Smooth muscle cell (in vitro differentiated cells): Measurements from ENCODE around the gene CYP1A1. TPM values are rescaled to one million over a fixed set of nuclear protein-coding genes. Genes with fewer than 3 reads are reported as not detected.

Source experiments
- DNase-seq: peaks from one replicate; lab custom pipeline; 2025; ENCODE audit not compliant: unreplicated experiment; lab: John Stamatoyannopoulos, UW
- H2AFZ ChIP-seq: fragments of 200-600 bp; sonication (generic); 2 replicates; pipeline ENCODE4 v1.6.0; 2016; ENCODE audit warnings: antibody characterized with exemption, low read depth, mild to moderate bottlenecking
- H3F3A ChIP-seq: fragments of 200-600 bp; sonication (generic); 2 replicates; pipeline ENCODE4 v1.6.0; 2017; ENCODE audit warnings: antibody characterized with exemption, low read depth
- H3K27ac ChIP-seq: fragments of 200-600 bp; sonication (generic); 2 replicates; pipeline ENCODE4 v1.5.1; 2016; ENCODE audit warnings: low read depth, mild to moderate bottlenecking
- H3K27me3 ChIP-seq: fragments of 200-600 bp; sonication (generic); 2 replicates; pipeline ENCODE4 v1.6.1; 2016; ENCODE audit warnings: low read depth, mild to moderate bottlenecking
- H3K36me3 ChIP-seq: fragments of 200-600 bp; sonication (generic); 2 replicates; pipeline ENCODE4 v1.5.1; 2016; ENCODE audit warnings: low read depth
- H3K4me1 ChIP-seq: fragments of 200-600 bp; sonication (generic); 2 replicates; pipeline ENCODE4 v1.5.1; 2016; ENCODE audit warnings: low read depth
- H3K4me2 ChIP-seq: fragments of 200-600 bp; sonication (generic); 2 replicates; pipeline ENCODE4 v1.6.0; 2016; ENCODE audit warnings: mild to moderate bottlenecking
- H3K4me3 ChIP-seq: fragments of 200-600 bp; sonication (generic); 2 replicates; pipeline ENCODE4 v1.5.1; 2016; ENCODE audit warnings: mild to moderate bottlenecking
- H3K79me2 ChIP-seq: fragments of 200-600 bp; sonication (generic); 2 replicates; pipeline ENCODE4 v1.6.0; 2016; ENCODE audit warnings: low read depth, mild to moderate bottlenecking
- H3K9ac ChIP-seq: fragments of 200-600 bp; sonication (generic); 2 replicates; pipeline ENCODE4 v1.6.0; 2016; ENCODE audit warnings: low read depth
- H3K9me3 ChIP-seq: fragments of 200-600 bp; sonication (generic); replicated peaks from 2 replicates; pipeline ENCODE4 v1.5.1; 2016; ENCODE audit warnings: low read depth
- H4K20me1 ChIP-seq: fragments of 200-600 bp; sonication (generic); 2 replicates; pipeline ENCODE4 v1.6.0; 2016; ENCODE audit warnings: low read depth
- CTCF ChIP-seq: fragments of 200-600 bp; sonication (generic); IDR thresholded peaks from 2 replicates; pipeline ENCODE4 v1.5.1; 2017; ENCODE audit warnings: borderline replicate concordance, mild to moderate bottlenecking, antibody characterized with exemption; ENCODE audit not compliant: insufficient read depth, poor library complexity, severe bottlenecking
- WGBS: methylation state at CpG from one replicate; pipeline ENCODE4 v1.1.7; 2016; ENCODE audit warnings: low lambda C conversion rate; 5-methylcytosine and 5-hydroxymethylcytosine counted together
- polyA plus RNA-seq: library from polyadenylated mRNA; unstranded; fragments of >200 nt; fragmentation: Nextera tagmentation; extraction: Ambion mirVana; gene quantifications from 2 replicates; pipeline ENCODE4 v1.2.1, GENCODE V29; 2016
- total RNA-seq: library from RNA; depleted of rRNA; stranded (reverse); fragments of >200 nt; gene quantifications from 2 replicates; pipeline ENCODE4 v1.2.3, GENCODE V29; 2014

CYP1A1 gene
- total and polyA plus RNA-seq, 2 experiments from 2014 or later: 0.13 to 1.9 TPM

GRCh38 chr15:74709011-74709410 is 16.3 kb downstream of the CYP1A1 start:
- peaks cover 44% of the 10 kb centered on the region for H3K27me3 ChIP-seq
- 48% methylated on average over 1 of the region's 1 CpG for WGBS
- no peaks in the 10 kb centered on the region for H3K36me3 ChIP-seq
- H3K9me3 ChIP-seq: no peaks in the 10 kb centered on the region
- DNase-seq: no peak
- H3K27ac ChIP-seq: no peak overlapping the region
- no peaks in the 10 kb centered on the region for H4K20me1 ChIP-seq
- TF ChIP-seq CTCF: no peak
- H3F3A ChIP-seq: no peaks in the 10 kb centered on the region
- no peak overlapping the region for H3K4me2 ChIP-seq
- no peaks in the 10 kb centered on the region for H3K4me1 ChIP-seq
- no peak overlapping the region for H3K9ac ChIP-seq
- no peak overlapping the region for H2AFZ ChIP-seq
- no peak overlapping the region for H3K4me3 ChIP-seq
- H3K79me2 ChIP-seq: no peaks in the 10 kb centered on the region

DNA sequence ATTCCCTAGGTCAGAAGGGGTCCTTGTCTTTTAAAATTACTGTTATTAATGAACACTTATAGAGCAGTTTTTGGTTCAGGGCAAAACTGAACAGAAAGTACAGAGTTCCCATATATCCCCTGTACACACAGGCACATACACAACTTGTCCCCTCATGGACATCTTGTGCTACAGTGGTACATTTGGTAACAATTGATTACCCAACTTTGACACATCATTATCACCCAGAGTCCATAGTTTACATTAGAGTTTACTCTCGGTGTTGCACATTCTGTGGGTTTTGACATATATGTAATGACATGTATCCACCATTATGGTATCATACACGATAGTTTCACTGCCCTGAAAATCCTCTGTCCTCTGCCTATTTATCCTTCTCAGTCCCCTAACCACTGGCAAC is 28.5 kb downstream of the CYP1A1 start:
- Histone ChIP-seq H3K4me3 (peak overlapping the region; percentile 80), H3K9ac (peak overlapping the region; percentile 97), H3F3A (no peaks in the 10 kb centered on the region), H3K27me3 (peaks cover 15% of the 10 kb centered on the region), H3K4me2 (peak overlapping the region; percentile 97), H4K20me1 (peaks cover 6% of the 10 kb centered on the region), H3K36me3 (no peaks in the 10 kb centered on the region), H3K9me3 (no peaks in the 10 kb centered on the region), H3K27ac (no peak overlapping the region), H3K4me1 (peaks cover 7% of the 10 kb centered on the region), H2AFZ (peak overlapping the region; percentile 96), H3K79me2 (peaks cover 47% of the 10 kb centered on the region)
- no peak for TF ChIP-seq CTCF
- no peak for DNase-seq
- 85% methylated on average over 2 of the region's 2 CpGs for WGBS

DNA sequence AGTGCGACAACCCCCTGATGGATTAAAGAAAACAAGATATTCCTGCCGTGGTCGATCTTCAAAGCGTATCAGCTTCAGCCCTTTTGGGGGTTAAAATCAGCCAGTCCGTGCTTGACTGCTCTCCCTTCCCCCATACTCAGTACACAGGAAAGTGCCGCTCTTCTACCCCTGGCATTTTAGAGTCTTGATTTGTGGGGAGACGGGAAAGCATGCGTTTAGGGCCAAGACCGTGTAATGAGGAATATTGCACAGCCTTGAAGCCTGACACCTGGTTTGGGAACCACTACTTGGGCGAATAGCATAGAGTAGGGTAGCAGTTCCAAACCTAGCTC is 29.0 kb downstream of the CYP1A1 start:
- H3K4me2 ChIP-seq: peak overlapping the region; percentile 97
- H3K9me3 ChIP-seq: no peaks in the 10 kb centered on the region
- TF ChIP-seq CTCF: no peak
- H3K4me3 ChIP-seq: peak overlapping the region; percentile 80
- H3K36me3 ChIP-seq: no peaks in the 10 kb centered on the region
- H3K9ac ChIP-seq: peak overlapping the region; percentile 97
- peak overlapping the region; percentile 76 for H3K27ac ChIP-seq
- H3F3A ChIP-seq: no peaks in the 10 kb centered on the region
- WGBS: 11% methylated on average over 10 of the region's 10 CpGs
- peaks cover 10% of the 10 kb centered on the region for H3K27me3 ChIP-seq
- peak overlapping the region; percentile 96 for H2AFZ ChIP-seq
- peaks cover 7% of the 10 kb centered on the region for H3K4me1 ChIP-seq
- peaks cover 9% of the 10 kb centered on the region for H4K20me1 ChIP-seq
- DNase-seq: no peak
- H3K79me2 ChIP-seq: peaks cover 51% of the 10 kb centered on the region

DNA sequence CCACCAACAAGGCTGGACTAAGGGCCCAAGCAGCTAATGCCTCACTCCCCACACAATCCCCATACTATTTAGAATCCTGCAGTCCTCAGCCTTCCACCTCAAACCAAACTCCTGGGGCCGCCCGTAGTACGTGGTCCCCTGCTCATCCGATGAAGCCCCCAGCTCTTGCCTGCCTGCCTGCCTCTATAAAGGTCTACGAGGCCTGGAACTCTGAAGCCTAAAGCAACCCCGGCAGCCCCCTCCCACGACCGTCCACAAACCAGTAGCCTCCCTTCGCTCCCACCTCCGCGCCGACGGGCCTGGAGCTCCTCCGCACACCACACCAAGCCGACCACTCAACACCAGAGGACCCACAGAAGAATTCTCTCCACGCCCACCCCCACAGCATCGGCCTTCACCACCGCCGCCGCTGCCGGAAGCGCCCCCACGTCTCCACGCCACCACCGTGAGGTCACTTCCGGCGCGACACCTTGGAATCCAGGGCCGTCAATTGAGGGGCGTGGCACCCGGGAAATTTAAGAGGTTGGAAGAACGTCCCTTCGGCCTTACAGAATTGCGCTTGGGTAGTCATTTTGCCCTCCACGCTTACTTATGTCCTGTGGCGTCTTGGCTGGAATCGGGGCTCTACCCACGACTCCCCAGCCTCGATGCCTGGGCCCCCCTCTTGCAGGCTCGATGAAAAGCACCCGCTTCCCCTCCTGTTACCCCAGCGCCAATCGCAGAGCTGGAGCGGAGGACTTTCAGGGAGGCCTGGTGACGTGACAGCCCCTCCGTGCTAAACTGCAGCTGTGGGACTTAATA is 29.5 kb downstream of the CYP1A1 start, which contains the start of gene EDC3:
Gene EDC3 (minus strand): TSS at position 428 of the 801 bp plus-strand sequence. CDS start 20,900 bp downstream, outside the sequence.
- DNase-seq: peak; percentile 49
- Histone ChIP-seq H3K9ac (peak within 1 kb of the TSS; percentile 97), H4K20me1 (peaks cover 14% of the 10 kb centered on the region), H3K36me3 (no peaks in the 10 kb centered on the region), H3F3A (no peaks in the 10 kb centered on the region), H3K9me3 (no peaks in the 10 kb centered on the region), H3K27me3 (peaks cover 5% of the 10 kb centered on the region), H3K4me2 (peak within 1 kb of the TSS; percentile 97), H2AFZ (peak within 1 kb of the TSS; percentile 96), H3K4me1 (peaks cover 7% of the 10 kb centered on the region), H3K27ac (peak within 1 kb of the TSS; percentile 76), H3K79me2 (peaks cover 57% of the 10 kb centered on the region), H3K4me3 (peak within 1 kb of the TSS; percentile 80)
- WGBS: 1% methylated on average over 46 of the region's 46 CpGs
- TF ChIP-seq CTCF: no peak
